AG08395 (cell line): ENCODE results near the gene TMEM178A.

Experiments used
- DNase-seq: peaks from one replicate; pipeline ENCODE4 v3.0.0; 2012; ENCODE audit warnings: mixed read lengths, low spot score

Gene TMEM178A

GRCh38 chr2:39679805-39680204 lies 14.1 kb downstream of the TMEM178A start:
- DNase-seq, result no peak

GRCh38 chr2:39682066-39682692 lies 16.5 kb downstream of the TMEM178A start:
- DNase-seq, result no peak

GRCh38 chr2:39683022-39683699 lies 17.4 kb downstream of the TMEM178A start:
- DNase-seq, result no peak

GRCh38 chr2:39684464-39684863 lies 18.7 kb downstream of the TMEM178A start:
- DNase-seq, result no peak

GRCh38 chr2:39685126-39685525 lies 19.4 kb downstream of the TMEM178A start:
- no peak for DNase-seq

GRCh38 chr2:39686456-39686855 lies 20.7 kb downstream of the TMEM178A start:
- no peak for DNase-seq

- DNase-seq, result no peak
Observed at GRCh38 chr2:39688181-39688580, 22.5 kb downstream of the TMEM178A start.

- DNase-seq, result no peak
Observed at GRCh38 chr2:39689272-39689841, 23.6 kb downstream of the TMEM178A start.

GRCh38 chr2:39689876-39690275 lies 24.2 kb downstream of the TMEM178A start:
- DNase-seq, result no peak

- DNase-seq, result no peak
Observed at GRCh38 chr2:39693245-39693644, 27.5 kb downstream of the TMEM178A start.

- peak; percentile 40 for DNase-seq
Observed at GRCh38 chr2:39696101-39696553, 30.4 kb downstream of the TMEM178A start.

- peak; percentile 62 for DNase-seq
Observed at GRCh38 chr2:39696838-39697237, 31.1 kb downstream of the TMEM178A start.

GRCh38 chr2:39697454-39697853 lies 31.7 kb downstream of the TMEM178A start:
- DNase-seq, result no peak

GRCh38 chr2:39701137-39701536 lies 35.4 kb downstream of the TMEM178A start:
- DNase-seq, result no peak

- no peak for DNase-seq
Observed at GRCh38 chr2:39703181-39703872, 37.6 kb downstream of the TMEM178A start.

GRCh38 chr2:39704540-39704939 lies 38.8 kb downstream of the TMEM178A start:
- DNase-seq, result no peak

- DNase-seq, result no peak
Observed at GRCh38 chr2:39705638-39706037, 39.9 kb downstream of the TMEM178A start.

GRCh38 chr2:39706312-39706711 lies 40.6 kb downstream of the TMEM178A start:
- no peak for DNase-seq

GRCh38 chr2:39706945-39707344 lies 41.2 kb downstream of the TMEM178A start:
- DNase-seq, result no peak

GRCh38 chr2:39708003-39708402 lies 42.3 kb downstream of the TMEM178A start:
- no peak for DNase-seq

GRCh38 chr2:39710807-39711206 lies 45.1 kb downstream of the TMEM178A start:
- no peak for DNase-seq

GRCh38 chr2:39712953-39713352 lies 47.2 kb downstream of the TMEM178A start:
- DNase-seq, result no peak

GRCh38 chr2:39715095-39715494 lies 49.4 kb downstream of the TMEM178A start:
- DNase-seq, result no peak
